GM12873 (cell line): ENCODE data around the gene FBXL14.

ENCODE experiments used
- TF ChIP-seq, protein P1 (sequence below): IDR thresholded peaks from 2 replicates; pipeline ENCODE4 v1.5.1; 2012; ENCODE audit warnings: low read depth, mild to moderate bottlenecking, moderate library complexity, low read length, control low read depth; ENCODE audit not compliant: insufficient read depth; ENCODE audit errors: missing control alignments

FBXL14 gene

GRCh38 chr12:1580526-1580925, 13.9 kb downstream of the FBXL14 start:
- TF ChIP-seq, protein P1, sequence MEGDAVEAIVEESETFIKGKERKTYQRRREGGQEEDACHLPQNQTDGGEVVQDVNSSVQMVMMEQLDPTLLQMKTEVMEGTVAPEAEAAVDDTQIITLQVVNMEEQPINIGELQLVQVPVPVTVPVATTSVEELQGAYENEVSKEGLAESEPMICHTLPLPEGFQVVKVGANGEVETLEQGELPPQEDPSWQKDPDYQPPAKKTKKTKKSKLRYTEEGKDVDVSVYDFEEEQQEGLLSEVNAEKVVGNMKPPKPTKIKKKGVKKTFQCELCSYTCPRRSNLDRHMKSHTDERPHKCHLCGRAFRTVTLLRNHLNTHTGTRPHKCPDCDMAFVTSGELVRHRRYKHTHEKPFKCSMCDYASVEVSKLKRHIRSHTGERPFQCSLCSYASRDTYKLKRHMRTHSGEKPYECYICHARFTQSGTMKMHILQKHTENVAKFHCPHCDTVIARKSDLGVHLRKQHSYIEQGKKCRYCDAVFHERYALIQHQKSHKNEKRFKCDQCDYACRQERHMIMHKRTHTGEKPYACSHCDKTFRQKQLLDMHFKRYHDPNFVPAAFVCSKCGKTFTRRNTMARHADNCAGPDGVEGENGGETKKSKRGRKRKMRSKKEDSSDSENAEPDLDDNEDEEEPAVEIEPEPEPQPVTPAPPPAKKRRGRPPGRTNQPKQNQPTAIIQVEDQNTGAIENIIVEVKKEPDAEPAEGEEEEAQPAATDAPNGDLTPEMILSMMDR, result no peak

GRCh38 chr12:1579651-1580435, 14.5 kb downstream of the FBXL14 start:
- TF ChIP-seq, protein P1, result no peak

GRCh38 chr12:1576410-1577241, 17.8 kb downstream of the FBXL14 start:
- TF ChIP-seq, protein P1, result no peak

GRCh38 chr12:1575408-1576401, 18.7 kb downstream of the FBXL14 start:
- TF ChIP-seq, protein P1, result no peak

DNA sequence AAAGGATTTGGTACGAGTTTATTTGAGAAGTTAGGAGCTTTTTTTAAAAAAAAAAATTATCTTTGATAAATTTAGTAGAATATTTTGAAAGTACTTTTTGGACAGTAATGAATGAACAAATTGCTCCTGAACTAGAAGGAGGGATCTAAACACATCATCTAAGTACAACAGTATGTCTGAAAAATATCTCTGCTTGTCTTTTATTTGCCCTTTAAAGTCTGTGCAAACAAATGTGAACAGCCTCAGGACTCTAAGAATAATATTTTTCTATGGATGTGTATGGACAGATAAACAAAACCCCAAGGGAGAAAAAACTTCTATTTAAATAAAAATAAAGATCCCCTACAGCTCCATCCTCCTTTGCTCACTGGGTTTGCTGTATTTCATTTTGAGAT, 19.5 kb downstream of the FBXL14 start:
- TF ChIP-seq, protein P1, result no peak

DNA sequence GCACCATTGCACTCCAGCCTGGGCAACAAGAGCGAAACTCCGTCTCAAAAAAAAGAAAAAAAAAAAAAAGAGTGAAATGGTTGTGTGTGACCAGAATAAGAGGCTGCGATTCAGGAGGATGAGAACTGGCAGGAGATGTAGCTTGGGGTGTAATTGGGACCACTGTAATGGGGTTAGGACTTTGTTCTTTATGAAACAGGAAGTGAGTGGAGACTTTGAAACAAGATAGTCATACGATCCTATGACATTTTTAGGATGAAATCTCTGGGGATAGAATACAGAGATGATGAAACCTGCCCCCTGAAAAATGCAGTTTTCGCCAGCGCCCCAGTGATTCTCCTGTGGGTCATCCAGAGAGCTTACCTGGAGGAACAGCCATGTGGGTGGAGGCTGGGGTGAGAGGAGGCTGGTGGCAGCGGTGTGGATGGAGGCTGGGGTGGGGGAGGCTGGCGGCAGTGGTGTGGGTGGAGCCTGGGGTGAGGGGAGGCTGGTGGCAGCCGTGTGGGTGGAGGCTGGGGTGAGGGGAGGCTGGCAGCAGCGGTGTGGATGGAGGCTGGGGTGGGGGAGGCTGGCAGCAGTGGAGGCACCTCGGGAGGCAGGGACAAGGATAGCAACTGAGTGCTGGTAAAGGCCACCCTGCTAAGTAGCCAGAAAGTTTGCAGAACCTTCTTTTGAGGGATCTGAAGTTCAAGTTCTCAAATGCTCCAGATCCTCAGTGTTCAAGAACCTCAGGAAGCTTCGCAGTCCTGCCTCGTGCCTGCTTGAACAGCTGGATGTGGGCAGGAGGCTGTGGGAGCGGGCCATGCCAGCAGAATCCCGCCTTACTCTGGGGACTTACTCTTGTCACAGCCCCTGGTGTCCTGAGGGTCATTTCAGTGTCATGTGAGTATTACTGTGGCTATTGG, 20.2 kb downstream of the FBXL14 start:
- TF ChIP-seq, protein P1, result no peak
